DOHH2 (cell line): ENCODE data around the gene HGF.

Experiments
- CTCF ChIP-seq: fragments of 200-600 bp; sonication (generic); IDR thresholded peaks from one replicate; pipeline ENCODE4 v1.5.1; 2014; ENCODE audit warnings: antibody characterized with exemption, mild to moderate bottlenecking, low read depth, low read length; ENCODE audit not compliant: poor library complexity, severe bottlenecking
- EZH2phosphoT487 ChIP-seq: fragments of 200-600 bp; sonication (generic); IDR thresholded peaks from 2 replicates; pipeline ENCODE4 v1.6.1; 2017; ENCODE audit warnings: borderline replicate concordance, mild to moderate bottlenecking, antibody characterized with exemption, low read length, moderate library complexity, mixed read lengths

- no peak for TF ChIP-seq CTCF
- no peak for TF ChIP-seq EZH2phosphoT487
These were observed 114.6 kb downstream of the HGF start for GRCh38 chr7:81655271-81655670.
